Measurements from ENCODE around the gene WDR5B.

Gene WDR5B

GRCh38 chr3:122365582-122366378, 50.1 kb downstream of the WDR5B start:
- peak; percentile 9 for DNase-seq (ENCODE audit: low spot score)

- DNase-seq (ENCODE audit: low spot score), result no peak
Measured at GRCh38 chr3:122365073-122365472, 50.8 kb downstream of the WDR5B start.

DNA sequence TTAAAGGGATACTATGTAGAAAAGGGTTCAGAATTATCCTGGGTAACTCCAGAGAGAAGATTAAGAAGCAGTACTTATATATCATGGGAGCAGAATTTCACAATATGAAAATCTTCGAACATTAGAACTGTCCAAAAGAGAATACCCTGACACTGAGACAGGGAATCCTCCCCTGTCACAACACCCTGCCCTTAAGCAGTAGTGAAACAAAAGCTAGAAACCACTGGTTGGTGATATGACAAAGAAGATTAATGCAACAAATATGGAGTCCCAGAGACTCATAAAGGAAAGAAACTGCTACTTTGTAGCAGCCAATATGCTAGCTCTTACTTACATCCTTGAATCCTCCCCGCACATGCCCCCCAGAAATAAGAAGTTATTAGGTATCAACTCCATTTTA, 51.4 kb downstream of the WDR5B start:
- no peak for DNase-seq (ENCODE audit: low spot score)
